GM13976 (cell line): ENCODE measurements around the gene RAPGEF2.

Source experiments
- DNase-seq: peaks from one replicate; pipeline ENCODE4 v3.0.0; 2012; ENCODE audit warnings: low spot score
- CTCF ChIP-seq: IDR thresholded peaks from 2 replicates; pipeline ENCODE4 v1.5.1; 2012; ENCODE audit warnings: borderline replicate concordance, mild to moderate bottlenecking; ENCODE audit not compliant: insufficient read depth; ENCODE audit errors: extremely low read depth, missing control alignments, control extremely low read depth
- in situ Hi-C: fragments of 300-500 bp; cut with MboI; formaldehyde crosslinking; loops from one replicate; pipeline ENCODE4 v1.12.0; 2022; ENCODE audit warnings: low sequenced_read_pairs, mixed read lengths, inconsistent platforms; ENCODE audit not compliant: unreplicated experiment

Gene RAPGEF2

GRCh38 chr4:159143687-159144086 is 40.8 kb downstream of the RAPGEF2 start:
- in situ Hi-C loops = no loop called here
- DNase-seq = no peak
- no peak for TF ChIP-seq CTCF

- no peak for DNase-seq
- no peak for TF ChIP-seq CTCF
- in situ Hi-C loops = no loop called here
Observed at GRCh38 chr4:159144112-159144694, 41.3 kb downstream of the RAPGEF2 start.

GRCh38 chr4:159145318-159145991 is 42.6 kb downstream of the RAPGEF2 start:
- TF ChIP-seq CTCF = no peak
- in situ Hi-C loops = no loop called here
- no peak for DNase-seq

GRCh38 chr4:159145992-159146330 is 43.1 kb downstream of the RAPGEF2 start:
- TF ChIP-seq CTCF = no peak
- in situ Hi-C loops = no loop called here
- no peak for DNase-seq

- no peak for DNase-seq
- TF ChIP-seq CTCF = no peak
- in situ Hi-C loops = no loop called here
Observed at GRCh38 chr4:159146488-159146887, 43.6 kb downstream of the RAPGEF2 start.

GRCh38 chr4:159148441-159148840 is 45.6 kb downstream of the RAPGEF2 start:
- in situ Hi-C loops = no loop called here
- no peak for TF ChIP-seq CTCF
- no peak for DNase-seq
